Fibroblast of lung (primary cell): ENCODE results near the gene ABL2. TPM values are rescaled to one million over a fixed set of nuclear protein-coding genes. Genes with fewer than 3 reads are reported as not detected.

ENCODE experiments used
- DNase-seq, 2 donors: peaks; one replicate each; pipeline versions ENCODE4 v3.0.0 to v3.0.0-alpha.2; 2010; ENCODE audit warnings: low read depth in 2 of 2
- H2AFZ ChIP-seq: 2 replicates; pipeline ENCODE4 v1.5.1; 2012; ENCODE audit warnings: low read length, control low read depth, inconsistent platforms
- H3K27ac ChIP-seq: 2 replicates; pipeline ENCODE4 v1.5.1; 2011; ENCODE audit warnings: low read length, control low read depth; ENCODE audit not compliant: insufficient read depth
- H3K27me3 ChIP-seq: 2 replicates; pipeline ENCODE4 v1.5.1; 2011; ENCODE audit warnings: mild to moderate bottlenecking, low read length; ENCODE audit not compliant: control insufficient read depth, insufficient read depth
- H3K36me3 ChIP-seq: 2 replicates; pipeline ENCODE4 v1.5.1; 2011; ENCODE audit warnings: low read length; ENCODE audit not compliant: control insufficient read depth, insufficient read depth
- H3K4me1 ChIP-seq: 2 replicates; pipeline ENCODE4 v1.5.1; 2011; ENCODE audit warnings: low read length; ENCODE audit not compliant: control insufficient read depth, insufficient read depth; ENCODE audit errors: extremely low read depth
- H3K4me2 ChIP-seq: 2 replicates; pipeline ENCODE4 v1.5.1; 2011; ENCODE audit warnings: low read length, control low read depth; ENCODE audit not compliant: insufficient read depth; ENCODE audit errors: extremely low read depth
- H3K4me3 ChIP-seq, 4 experiments: fragments of 200-600 bp in 1 of 4; sonication (generic) in 1 of 4; replicated peaks in 1 of 4; 2 replicates each; pipeline ENCODE4 v1.5.1; 2011 to 2016; ENCODE audit warnings: low read length in 4 of 4, low read depth in 3 of 4, mild to moderate bottlenecking in 3 of 4, control low read depth in 2 of 4, inconsistent platforms in 1 of 4, mixed read lengths in 1 of 4; ENCODE audit not compliant: insufficient read depth in 1 of 4; ENCODE audit errors: control extremely low read depth in 1 of 4
- H3K79me2 ChIP-seq: 2 replicates; pipeline ENCODE4 v1.5.1; 2012; ENCODE audit warnings: mild to moderate bottlenecking, low read length, inconsistent platforms; ENCODE audit not compliant: control insufficient read depth, insufficient read depth
- H3K9ac ChIP-seq: 2 replicates; pipeline ENCODE4 v1.5.1; 2011; ENCODE audit warnings: mild to moderate bottlenecking, low read length, control low read depth; ENCODE audit not compliant: insufficient read depth
- H3K9me3 ChIP-seq: 2 replicates; pipeline ENCODE4 v1.5.1; 2012; ENCODE audit warnings: low read depth, low read length; ENCODE audit not compliant: control insufficient read depth, insufficient read depth
- H4K20me1 ChIP-seq: 2 replicates; pipeline ENCODE4 v1.5.1; 2011; ENCODE audit warnings: low read length; ENCODE audit not compliant: control insufficient read depth, insufficient read depth; ENCODE audit errors: extremely low read depth
- CTCF ChIP-seq, 2 donors: IDR thresholded peaks in 1 of 2; conservative IDR thresholded peaks in 1 of 2; 1 replicate in 1 of 2; 2 replicates in 1 of 2; pipeline ENCODE4 v1.5.1; 2011 to 2012; ENCODE audit warnings: low read length in 2 of 2, control low read depth in 1 of 2, inconsistent platforms in 1 of 2, low read depth in 1 of 2, mild to moderate bottlenecking in 1 of 2
- EZH2 ChIP-seq: IDR thresholded peaks from 2 replicates; pipeline ENCODE4 v1.5.1; 2012; ENCODE audit warnings: low read length, control low read depth, mild to moderate bottlenecking; ENCODE audit errors: missing control alignments
- polyA plus RNA-seq, 2 donors: library from polyadenylated mRNA; depleted of rRNA in 1 of 2; stranded (reverse) in 1 of 2; unstranded in 1 of 2; fragments of >200 nt; gene quantifications; 2 replicates each; pipeline ENCODE4 v1.2.1, GENCODE V29; 2011 to 2012; ENCODE audit warnings: missing spikeins in 1 of 2
- total RNA-seq: library from RNA; depleted of rRNA; stranded (reverse); fragments of >200 nt; gene quantifications from 2 replicates; pipeline ENCODE4 v1.2.1, GENCODE V29; 2014

ABL2 gene
- total and polyA plus RNA-seq, 2 donors (not counting 1 experiment from before 2014, with no cell fraction given) = 36.1 to 85.4 TPM

DNA sequence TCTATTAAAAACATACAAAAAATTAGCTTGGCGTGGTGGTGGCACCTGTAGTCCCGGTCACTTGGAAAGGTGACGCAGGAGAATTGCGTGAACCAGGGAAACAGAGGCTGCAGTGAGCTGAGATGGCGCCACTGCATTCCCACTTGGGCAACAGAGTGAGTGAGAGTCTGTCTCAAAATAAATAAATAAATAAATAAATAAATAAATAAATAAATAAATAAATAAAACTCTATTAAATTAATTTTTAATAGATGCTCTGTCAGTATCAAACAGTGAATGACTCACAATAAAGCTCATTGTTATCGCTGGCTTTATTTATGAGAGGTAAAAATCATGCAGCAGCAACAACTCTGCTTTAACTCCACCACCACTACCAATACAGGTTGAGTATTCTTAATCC is 72.8 kb downstream of the ABL2 start:
- no peak overlapping the region for H3K9ac ChIP-seq
- no peak for DNase-seq
- H3K79me2 ChIP-seq = peaks cover 9% of the 10 kb centered on the region
- TF ChIP-seq CTCF (conservative IDR thresholded peaks at IDR 0.05 in 1 of 2, IDR thresholded peaks at IDR 0.05 in 1 of 2; ENCODE audit: low read depth in 1 of 2, low read length in 2 of 2) = no peak
- no peak for TF ChIP-seq EZH2
- H4K20me1 ChIP-seq = no peaks in the 10 kb centered on the region
- no peaks in the 10 kb centered on the region for H3K9me3 ChIP-seq
- no peak overlapping the region for H3K4me3 ChIP-seq
- no peak overlapping the region for H2AFZ ChIP-seq
- H3K4me1 ChIP-seq = no peaks in the 10 kb centered on the region
- no peaks in the 10 kb centered on the region for H3K27me3 ChIP-seq
- H3K4me2 ChIP-seq = no peak overlapping the region
- no peak overlapping the region for H3K27ac ChIP-seq
- no peaks in the 10 kb centered on the region for H3K36me3 ChIP-seq

DNA sequence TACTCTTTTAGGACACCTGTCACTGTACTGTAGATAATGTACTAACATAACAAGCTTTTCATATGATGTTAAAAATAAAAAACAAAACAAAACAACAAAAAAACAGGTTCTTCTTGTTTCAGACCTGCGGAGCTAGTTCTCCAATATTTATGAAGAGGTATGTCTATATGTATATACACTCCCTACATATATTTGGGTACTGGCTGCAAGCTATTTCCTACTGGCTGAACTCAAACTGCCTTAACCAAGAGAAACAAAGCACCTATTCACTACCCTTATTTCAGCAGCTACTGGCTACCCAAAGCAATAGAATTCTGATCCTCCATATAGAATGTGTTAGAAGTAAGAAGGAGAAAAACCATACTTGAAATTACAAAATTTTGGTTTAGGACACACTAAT is 73.5 kb downstream of the ABL2 start:
- H3K4me1 ChIP-seq = no peaks in the 10 kb centered on the region
- no peaks in the 10 kb centered on the region for H3K27me3 ChIP-seq
- peaks cover 6% of the 10 kb centered on the region for H3K79me2 ChIP-seq
- no peak overlapping the region for H3K4me3 ChIP-seq
- DNase-seq = no peak
- no peak overlapping the region for H3K9ac ChIP-seq
- no peaks in the 10 kb centered on the region for H3K36me3 ChIP-seq
- H3K4me2 ChIP-seq = no peak overlapping the region
- TF ChIP-seq EZH2 (no peak), CTCF (conservative IDR thresholded peaks at IDR 0.05 in 1 of 2, IDR thresholded peaks at IDR 0.05 in 1 of 2; ENCODE audit: low read depth in 1 of 2, low read length in 2 of 2) (no peak)
- H2AFZ ChIP-seq = no peak overlapping the region
- no peaks in the 10 kb centered on the region for H4K20me1 ChIP-seq
- no peak overlapping the region for H3K27ac ChIP-seq
- no peaks in the 10 kb centered on the region for H3K9me3 ChIP-seq

DNA sequence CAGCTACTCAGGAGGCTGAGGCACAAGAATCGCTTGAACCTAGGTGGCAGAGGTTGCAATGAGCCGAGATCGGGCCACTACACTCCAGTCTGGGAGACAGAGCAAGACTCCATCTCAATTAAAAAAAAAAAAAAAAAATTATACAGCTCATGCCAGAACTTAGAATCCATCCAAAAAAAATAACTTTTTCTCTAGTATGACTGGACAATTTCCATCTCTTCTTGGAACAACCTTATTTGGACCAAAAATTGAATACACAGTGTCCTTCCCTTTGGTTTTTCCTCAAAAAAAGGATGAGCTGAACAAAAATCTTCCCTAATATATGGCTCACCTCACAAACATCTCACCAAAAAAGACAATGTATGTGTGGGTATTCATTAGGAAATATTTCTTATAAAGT is 73.9 kb downstream of the ABL2 start:
- Histone ChIP-seq H3K36me3 (no peaks in the 10 kb centered on the region), H4K20me1 (no peaks in the 10 kb centered on the region), H3K9me3 (no peaks in the 10 kb centered on the region), H3K79me2 (peaks cover 4% of the 10 kb centered on the region), H3K27ac (no peak overlapping the region), H2AFZ (no peak overlapping the region), H3K4me1 (no peaks in the 10 kb centered on the region), H3K4me2 (no peak overlapping the region), H3K27me3 (no peaks in the 10 kb centered on the region), H3K9ac (no peak overlapping the region), H3K4me3 (no peak overlapping the region)
- DNase-seq = no peak
- TF ChIP-seq EZH2 = no peak
- no peak for TF ChIP-seq CTCF (conservative IDR thresholded peaks at IDR 0.05 in 1 of 2, IDR thresholded peaks at IDR 0.05 in 1 of 2; ENCODE audit: low read depth in 1 of 2, low read length in 2 of 2)
